Measurements from ENCODE around the gene RECK.

- TF ChIP-seq CTCF (IDR thresholded peaks at IDR 0.05): no peak
- no peak for TF ChIP-seq POLR2AphosphoS5 (IDR thresholded peaks at IDR 0.05; ENCODE audit: low read depth, low read length)
Observed at GRCh38 chr9:36109071-36109470, 72.4 kb downstream of the RECK start.
